GM08714 (cell line): Measurements from ENCODE around the gene GPX2.
"Not testable (repeated sequence)": the region's sequence is repeated elsewhere in the genome, so short reads cannot be mapped to it uniquely, and the experiment has no call there.

Source experiments
- H3K4me3 ChIP-seq: fragments of 200-500 bp; sonication (Bioruptor generic); 2 replicates; pipeline ENCODE4 v1.5.1; 2014; ENCODE audit warnings: mild to moderate bottlenecking, low read length, inconsistent platforms
- ZNF274 ChIP-seq: IDR thresholded peaks from 2 replicates; pipeline ENCODE4 v1.6.1; 2012; ENCODE audit warnings: mild to moderate bottlenecking, low read depth, low read length

GPX2 gene

GRCh38 chr14:64920465-64920864 is 22.1 kb downstream of the GPX2 start:
- TF ChIP-seq ZNF274: no peak
- H3K4me3 ChIP-seq: no peak overlapping the region

DNA sequence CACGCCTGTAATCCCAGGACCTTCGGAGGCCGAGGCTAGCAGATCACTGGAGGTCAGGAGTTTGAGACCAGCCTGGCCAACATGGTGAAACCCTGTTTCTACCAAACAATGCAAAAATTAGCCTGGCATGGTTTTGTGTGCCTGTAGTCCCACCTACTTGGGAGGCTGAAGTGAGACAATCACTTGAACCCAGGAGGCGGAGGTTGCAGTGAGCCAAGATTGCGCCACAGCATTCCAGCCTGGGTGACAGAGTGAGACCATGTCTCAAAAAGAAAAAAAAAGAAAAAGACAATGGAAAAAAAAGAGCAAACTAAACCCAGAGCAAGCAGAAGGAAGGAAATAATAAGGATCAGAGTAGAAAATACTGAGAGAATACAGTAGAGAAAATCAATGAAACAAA is 22.9 kb downstream of the GPX2 start:
- no peak for TF ChIP-seq ZNF274
- H3K4me3 ChIP-seq: no peak overlapping the region

DNA sequence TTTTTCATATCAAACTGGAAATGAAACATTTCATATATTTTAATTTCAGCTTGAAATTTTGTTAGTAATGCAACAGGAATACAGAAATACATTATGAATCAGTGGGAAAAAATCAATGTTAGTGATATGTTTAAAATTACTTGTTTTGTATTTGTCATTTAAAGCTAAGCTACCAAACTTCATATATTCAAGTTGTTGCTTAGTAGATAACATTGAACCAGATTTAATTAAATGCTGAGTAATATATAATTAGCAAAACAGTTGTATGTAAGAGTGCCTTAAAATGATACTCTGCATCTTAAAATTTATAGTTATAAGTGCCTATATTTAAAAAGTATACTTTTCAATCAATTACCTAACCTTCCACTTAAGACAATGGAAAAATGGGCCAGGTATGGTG is 23.3 kb downstream of the GPX2 start:
- H3K4me3 ChIP-seq: no peak overlapping the region
- no peak for TF ChIP-seq ZNF274

- TF ChIP-seq ZNF274: no peak
- H3K4me3 ChIP-seq: no peak overlapping the region
Measured at GRCh38 chr14:64918216-64918615, 24.3 kb downstream of the GPX2 start.

- no peak for TF ChIP-seq ZNF274
- peak overlapping the region; percentile 18; the same call in 1 of the 2 replicates for H3K4me3 ChIP-seq
Measured at GRCh38 chr14:64915797-64916196, 26.7 kb downstream of the GPX2 start.

GRCh38 chr14:64915029-64915424 is 27.5 kb downstream of the GPX2 start:
- no peak for TF ChIP-seq ZNF274
- peak overlapping the region; percentile 93 for H3K4me3 ChIP-seq

DNA sequence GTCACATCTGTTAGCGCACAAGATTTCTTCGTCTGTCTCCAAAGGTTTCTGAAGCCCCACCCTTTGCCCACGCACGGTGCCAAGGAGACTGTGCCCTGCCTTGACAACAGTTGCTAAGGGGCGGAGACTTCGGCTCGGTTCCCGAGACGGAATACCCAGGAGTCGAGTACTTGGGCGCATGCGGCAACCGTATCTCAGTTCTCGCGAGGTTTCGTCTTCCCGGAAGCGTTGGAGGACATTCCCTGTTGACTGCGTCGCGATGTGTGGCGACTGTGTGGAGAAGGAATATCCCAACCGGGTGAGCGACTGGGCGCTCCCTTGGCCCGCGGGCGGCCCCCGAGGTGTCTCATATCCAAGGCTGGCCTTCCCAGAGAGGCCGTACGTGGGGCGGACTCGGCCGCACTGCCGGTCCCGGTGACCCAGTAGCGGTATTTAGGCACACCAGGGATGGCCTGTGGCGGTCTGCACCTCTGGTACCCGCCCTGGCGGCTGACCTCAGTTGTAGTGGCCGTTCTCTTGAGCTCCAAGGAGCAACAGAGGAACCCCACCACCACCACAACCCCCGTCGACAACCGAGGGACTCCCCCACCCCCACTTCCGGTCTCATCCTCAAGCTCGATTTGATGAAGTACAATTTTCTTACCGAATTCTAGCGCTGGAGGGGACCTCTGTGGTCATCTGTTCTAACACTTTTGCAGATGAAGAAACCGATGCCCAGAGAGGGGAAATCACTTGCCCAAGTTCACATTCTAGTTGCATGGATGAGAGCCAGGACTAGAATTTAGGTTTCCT is 28.1 kb downstream of the GPX2 start, which contains the start of gene CHURC1:
Gene CHURC1 (plus strand): TSS at position 219 of the 792 bp plus-strand sequence. CDS start 41 bp downstream, at position 260.
- peak within 1 kb of the TSS; percentile 93 for H3K4me3 ChIP-seq
- TF ChIP-seq ZNF274: no peak

DNA sequence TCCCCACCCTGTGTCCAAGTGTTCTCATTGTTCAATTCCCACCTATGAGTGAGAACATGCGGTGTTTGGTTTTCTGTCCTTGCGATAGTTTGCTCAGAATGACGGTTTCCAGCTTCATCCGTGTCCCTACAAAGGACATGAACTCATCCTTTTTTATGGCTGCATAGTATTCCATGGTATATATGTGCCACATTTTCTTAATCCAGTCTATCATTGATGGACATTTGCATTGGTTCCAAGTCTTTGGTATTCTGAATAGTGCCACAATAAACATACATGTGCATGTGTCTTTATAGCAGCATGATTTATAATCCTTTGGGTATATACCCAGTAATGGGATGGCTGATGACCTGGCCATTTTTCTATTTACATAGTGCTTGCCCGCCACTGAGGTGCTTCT is 29.1 kb downstream of the GPX2 start:
- not testable (repeated sequence) for H3K4me3 ChIP-seq

GRCh38 chr14:64912261-64912660 is 30.3 kb downstream of the GPX2 start:
- TF ChIP-seq ZNF274: no peak
- H3K4me3 ChIP-seq: no peak overlapping the region

DNA sequence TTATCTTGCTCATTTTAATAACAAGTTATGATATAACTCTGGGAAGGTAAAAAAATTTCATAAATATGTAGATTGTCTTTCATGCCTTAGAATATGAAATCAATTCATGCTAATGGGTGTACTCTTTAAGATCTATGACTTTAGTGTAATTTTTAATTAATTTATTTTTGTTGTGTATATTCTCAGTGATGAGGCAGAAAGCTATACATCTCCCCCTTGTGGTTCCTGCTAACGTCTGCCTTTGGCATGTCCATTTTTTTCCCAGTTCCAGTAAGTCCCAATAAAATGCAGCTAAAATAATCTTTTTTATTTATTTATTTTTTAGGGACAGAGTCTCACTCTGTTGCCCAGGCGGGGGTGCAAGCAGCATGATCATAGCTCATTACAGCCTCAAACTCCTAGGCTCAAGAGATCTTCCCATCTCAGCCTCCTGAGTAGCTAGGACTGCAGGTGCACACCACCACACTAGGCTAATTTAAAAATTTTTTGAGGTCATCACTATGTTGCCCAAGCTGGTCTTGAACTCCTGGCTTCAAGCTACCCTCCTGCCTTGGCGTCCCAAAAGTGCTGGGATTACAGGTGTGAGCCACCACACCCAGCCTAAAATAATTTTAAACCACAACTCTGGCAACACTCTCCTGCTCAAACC is 31.6 kb downstream of the GPX2 start:
- no peak overlapping the region for H3K4me3 ChIP-seq
- no peak for TF ChIP-seq ZNF274

GRCh38 chr14:64906022-64906421 is 36.5 kb downstream of the GPX2 start:
- H3K4me3 ChIP-seq: no peak overlapping the region
- TF ChIP-seq ZNF274: no peak

DNA sequence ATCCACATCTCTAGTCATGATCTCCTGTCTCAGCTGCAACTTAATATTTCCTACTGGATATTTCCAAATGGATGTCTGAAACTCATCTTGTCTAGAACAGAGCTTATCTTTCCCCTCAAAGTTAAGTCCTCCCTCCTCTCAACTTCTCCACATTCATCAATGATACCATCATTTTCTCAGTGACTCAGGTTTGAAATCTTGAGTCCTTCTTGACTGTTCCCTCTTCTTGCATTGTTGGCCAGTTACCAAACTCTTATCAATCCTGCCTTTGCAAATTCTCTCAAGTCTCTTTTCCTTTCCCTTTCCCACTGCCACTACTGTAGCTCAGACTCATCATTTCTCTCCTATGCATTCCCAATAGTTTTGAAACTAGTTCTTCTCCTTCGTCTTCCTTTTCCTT is 42.6 kb downstream of the GPX2 start:
- H3K4me3 ChIP-seq: no peak overlapping the region
- TF ChIP-seq ZNF274: no peak

GRCh38 chr14:64891839-64892375 is 50.6 kb downstream of the GPX2 start:
- H3K4me3 ChIP-seq: no peak overlapping the region

GRCh38 chr14:64891173-64891838 is 51.2 kb downstream of the GPX2 start:
- no peak overlapping the region for H3K4me3 ChIP-seq
- no peak for TF ChIP-seq ZNF274

More at GRCh38 chr14:64891839-64892375, 50.6 kb downstream of the GPX2 start:
- no peak for TF ChIP-seq ZNF274
